ENCODE measurements around the gene ADGRD1.

ADGRD1 gene

DNA sequence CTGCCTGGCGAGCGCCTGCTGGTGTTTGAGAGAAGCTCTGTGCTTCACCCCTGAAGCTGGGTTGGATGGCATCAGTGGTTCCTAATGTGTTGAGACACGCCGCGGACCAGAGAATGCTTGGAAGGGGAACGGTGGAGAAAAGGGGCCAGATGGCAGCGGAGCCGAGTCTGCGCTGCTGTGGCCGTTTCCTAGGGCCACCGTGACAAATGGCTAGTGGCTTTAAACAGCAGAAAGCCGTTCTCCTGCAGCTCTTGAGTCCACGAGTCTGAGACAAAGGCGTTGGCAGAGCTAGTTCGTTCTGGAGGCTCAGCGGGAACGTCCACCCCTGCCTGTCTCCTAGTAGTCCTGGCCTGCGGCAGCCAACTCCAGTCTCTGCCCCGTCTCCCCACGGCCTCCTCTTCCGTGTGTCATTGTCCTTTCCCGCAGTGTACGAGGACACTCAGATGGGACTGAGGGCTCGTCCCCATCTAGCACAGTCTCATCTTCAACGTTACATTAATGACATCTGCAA is 103.6 kb downstream of the ADGRD1 start:
- no peaks in the 10 kb centered on the region for H3K79me2 ChIP-seq (ENCODE audit: insufficient read depth, low read length)
- no peaks in the 10 kb centered on the region for H3F3A ChIP-seq (ENCODE audit: insufficient read depth, low read length)
- H4K20me1 ChIP-seq (ENCODE audit: insufficient read depth, low read length), result no peaks in the 10 kb centered on the region
- no peaks in the 10 kb centered on the region for H3K9me2 ChIP-seq (ENCODE audit: low read depth, low read length)
- H3K4me1 ChIP-seq (ENCODE audit: insufficient read depth, low read length, severe bottlenecking), result no peaks in the 10 kb centered on the region
- H3K4me3 ChIP-seq (ENCODE audit: low read depth, low read length, poor library complexity, severe bottlenecking), result no peak overlapping the region
- H3K27me3 ChIP-seq (ENCODE audit: insufficient read depth, low read length), result no peaks in the 10 kb centered on the region
- no peak overlapping the region for H3K9ac ChIP-seq (ENCODE audit: low read length)
- H3K27ac ChIP-seq (ENCODE audit: low read depth, low read length, poor library complexity, severe bottlenecking), result no peak overlapping the region
- no peak overlapping the region for H3K4me2 ChIP-seq (ENCODE audit: low read length)
- H2AFZ ChIP-seq (ENCODE audit: low read length), result no peak overlapping the region
- TF ChIP-seq, protein P1, sequence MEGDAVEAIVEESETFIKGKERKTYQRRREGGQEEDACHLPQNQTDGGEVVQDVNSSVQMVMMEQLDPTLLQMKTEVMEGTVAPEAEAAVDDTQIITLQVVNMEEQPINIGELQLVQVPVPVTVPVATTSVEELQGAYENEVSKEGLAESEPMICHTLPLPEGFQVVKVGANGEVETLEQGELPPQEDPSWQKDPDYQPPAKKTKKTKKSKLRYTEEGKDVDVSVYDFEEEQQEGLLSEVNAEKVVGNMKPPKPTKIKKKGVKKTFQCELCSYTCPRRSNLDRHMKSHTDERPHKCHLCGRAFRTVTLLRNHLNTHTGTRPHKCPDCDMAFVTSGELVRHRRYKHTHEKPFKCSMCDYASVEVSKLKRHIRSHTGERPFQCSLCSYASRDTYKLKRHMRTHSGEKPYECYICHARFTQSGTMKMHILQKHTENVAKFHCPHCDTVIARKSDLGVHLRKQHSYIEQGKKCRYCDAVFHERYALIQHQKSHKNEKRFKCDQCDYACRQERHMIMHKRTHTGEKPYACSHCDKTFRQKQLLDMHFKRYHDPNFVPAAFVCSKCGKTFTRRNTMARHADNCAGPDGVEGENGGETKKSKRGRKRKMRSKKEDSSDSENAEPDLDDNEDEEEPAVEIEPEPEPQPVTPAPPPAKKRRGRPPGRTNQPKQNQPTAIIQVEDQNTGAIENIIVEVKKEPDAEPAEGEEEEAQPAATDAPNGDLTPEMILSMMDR (IDR thresholded peaks at IDR 0.05; ENCODE audit: low read length), result no peak
- no peak for TF ChIP-seq EZH2 (IDR thresholded peaks at IDR 0.05; ENCODE audit: borderline replicate concordance, low read length)
- H3K9me3 ChIP-seq (ENCODE audit: low read length), result no peaks in the 10 kb centered on the region
- H3K36me3 ChIP-seq (ENCODE audit: insufficient read depth, low read length), result no peaks in the 10 kb centered on the region

DNA sequence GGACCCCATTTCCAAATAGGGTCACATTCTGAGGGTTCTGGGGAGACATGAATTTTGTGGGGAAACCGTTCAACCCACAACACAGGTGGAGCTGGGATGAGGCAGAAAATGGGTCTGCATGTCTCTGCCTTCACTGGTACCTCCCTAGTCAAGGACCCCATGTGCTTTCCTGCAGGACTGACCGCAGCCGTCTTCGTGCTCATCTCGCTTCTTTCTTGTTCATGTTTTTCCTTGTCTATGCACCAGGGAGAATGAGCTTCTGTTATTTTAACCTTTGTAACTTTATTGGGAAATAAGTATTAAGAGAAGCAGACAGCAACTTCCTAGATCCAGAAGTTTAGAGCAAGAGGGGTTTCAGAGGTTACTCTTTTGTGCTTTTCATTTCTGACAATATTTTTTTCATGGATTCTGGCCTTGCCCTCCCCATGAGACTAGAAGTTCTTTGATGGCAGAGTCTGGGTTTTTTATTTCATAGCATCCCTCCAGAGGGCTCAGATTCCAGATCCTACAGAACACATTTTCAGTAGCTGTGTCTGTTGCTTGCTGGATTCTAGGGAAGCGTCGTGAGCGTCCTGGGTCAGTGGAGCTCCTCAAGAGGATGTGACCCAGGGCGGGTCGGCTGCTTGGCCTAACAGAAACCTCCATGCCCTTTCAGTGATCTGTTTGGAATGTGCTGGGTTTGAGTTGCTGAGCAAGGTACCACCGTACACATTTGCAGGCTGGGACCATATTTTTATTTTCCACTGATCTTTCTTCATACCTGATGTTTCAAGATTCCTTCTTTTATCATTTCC is 104.2 kb downstream of the ADGRD1 start:
- Histone ChIP-seq H3K4me1 (ENCODE audit: insufficient read depth, low read length, severe bottlenecking) (no peaks in the 10 kb centered on the region), H3K79me2 (ENCODE audit: insufficient read depth, low read length) (no peaks in the 10 kb centered on the region), H4K20me1 (ENCODE audit: insufficient read depth, low read length) (no peaks in the 10 kb centered on the region), H3F3A (ENCODE audit: insufficient read depth, low read length) (no peaks in the 10 kb centered on the region), H3K9ac (ENCODE audit: low read length) (no peak overlapping the region), H3K9me2 (ENCODE audit: low read depth, low read length) (no peaks in the 10 kb centered on the region), H3K4me2 (ENCODE audit: low read length) (no peak overlapping the region), H3K4me3 (ENCODE audit: low read depth, low read length, poor library complexity, severe bottlenecking) (no peak overlapping the region), H3K36me3 (ENCODE audit: insufficient read depth, low read length) (no peaks in the 10 kb centered on the region), H3K9me3 (ENCODE audit: low read length) (no peaks in the 10 kb centered on the region), H2AFZ (ENCODE audit: low read length) (no peak overlapping the region), H3K27ac (ENCODE audit: low read depth, low read length, poor library complexity, severe bottlenecking) (no peak overlapping the region), H3K27me3 (ENCODE audit: insufficient read depth, low read length) (no peaks in the 10 kb centered on the region)
- TF ChIP-seq, protein P1 (IDR thresholded peaks at IDR 0.05; ENCODE audit: low read length), result no peak
- TF ChIP-seq EZH2 (IDR thresholded peaks at IDR 0.05; ENCODE audit: borderline replicate concordance, low read length), result no peak

DNA sequence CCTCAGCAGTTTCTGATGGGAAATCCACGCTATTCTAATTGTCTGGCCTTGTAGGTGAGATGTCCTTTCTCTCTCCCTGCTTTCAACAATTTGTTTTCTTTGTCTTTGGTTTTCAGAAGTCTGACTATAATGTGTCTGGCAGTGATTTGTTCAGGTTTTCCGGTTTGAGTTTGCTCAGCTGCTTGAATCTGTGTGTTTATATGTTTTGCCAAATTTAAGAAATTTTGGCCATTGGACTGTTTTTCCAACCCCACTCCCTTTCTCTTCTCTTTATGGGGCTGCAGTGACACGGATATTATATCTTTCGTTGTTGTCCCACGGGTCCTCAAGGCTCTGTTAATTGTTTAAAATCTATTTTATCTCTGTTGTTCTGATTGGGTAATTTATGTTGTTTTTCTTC is 105.0 kb downstream of the ADGRD1 start:
- H3K9ac ChIP-seq (ENCODE audit: low read length), result no peak overlapping the region
- no peaks in the 10 kb centered on the region for H3K27me3 ChIP-seq (ENCODE audit: insufficient read depth, low read length)
- H3K4me1 ChIP-seq (ENCODE audit: insufficient read depth, low read length, severe bottlenecking), result no peaks in the 10 kb centered on the region
- H3K9me2 ChIP-seq (ENCODE audit: low read depth, low read length), result no peaks in the 10 kb centered on the region
- H2AFZ ChIP-seq (ENCODE audit: low read length), result no peak overlapping the region
- no peak overlapping the region for H3K4me3 ChIP-seq (ENCODE audit: low read depth, low read length, poor library complexity, severe bottlenecking)
- TF ChIP-seq EZH2 (IDR thresholded peaks at IDR 0.05; ENCODE audit: borderline replicate concordance, low read length), result no peak
- TF ChIP-seq, protein P1 (IDR thresholded peaks at IDR 0.05; ENCODE audit: low read length), result no peak
- H3K36me3 ChIP-seq (ENCODE audit: insufficient read depth, low read length), result no peaks in the 10 kb centered on the region
- no peaks in the 10 kb centered on the region for H3K9me3 ChIP-seq (ENCODE audit: low read length)
- no peaks in the 10 kb centered on the region for H4K20me1 ChIP-seq (ENCODE audit: insufficient read depth, low read length)
- H3K79me2 ChIP-seq (ENCODE audit: insufficient read depth, low read length), result no peaks in the 10 kb centered on the region
- H3K4me2 ChIP-seq (ENCODE audit: low read length), result no peak overlapping the region
- H3K27ac ChIP-seq (ENCODE audit: low read depth, low read length, poor library complexity, severe bottlenecking), result no peak overlapping the region
- no peaks in the 10 kb centered on the region for H3F3A ChIP-seq (ENCODE audit: insufficient read depth, low read length)

All from OCI-LY1 (cell line).